Measurements from ENCODE around the gene ZBTB20.

ZBTB20 gene

GRCh38 chr3:114756506-114757279 lies 390.4 kb downstream of the ZBTB20 start:
- no peak for DNase-seq

DNA sequence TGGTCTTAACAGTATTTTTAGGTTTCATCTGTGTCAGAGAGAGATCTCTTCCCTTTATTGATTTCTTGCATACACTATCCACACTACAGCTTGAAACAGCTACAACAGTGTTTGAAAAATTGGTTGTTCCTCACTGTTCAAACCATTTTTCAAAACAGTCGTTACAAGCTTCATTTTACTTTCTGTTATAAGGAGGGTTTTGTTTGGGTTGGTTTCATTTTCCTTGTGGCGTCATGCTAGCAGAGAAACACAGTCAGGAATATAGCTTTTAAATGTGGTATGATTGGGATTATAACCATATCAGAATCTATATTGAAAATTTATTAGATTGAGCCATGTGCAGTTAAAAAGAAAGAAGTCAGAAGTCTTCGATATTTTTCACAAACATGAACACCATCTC lies 400.6 kb downstream of the ZBTB20 start:
- DNase-seq: no peak

GRCh38 chr3:114745322-114746240 lies 401.5 kb downstream of the ZBTB20 start:
- DNase-seq: no peak

DNA sequence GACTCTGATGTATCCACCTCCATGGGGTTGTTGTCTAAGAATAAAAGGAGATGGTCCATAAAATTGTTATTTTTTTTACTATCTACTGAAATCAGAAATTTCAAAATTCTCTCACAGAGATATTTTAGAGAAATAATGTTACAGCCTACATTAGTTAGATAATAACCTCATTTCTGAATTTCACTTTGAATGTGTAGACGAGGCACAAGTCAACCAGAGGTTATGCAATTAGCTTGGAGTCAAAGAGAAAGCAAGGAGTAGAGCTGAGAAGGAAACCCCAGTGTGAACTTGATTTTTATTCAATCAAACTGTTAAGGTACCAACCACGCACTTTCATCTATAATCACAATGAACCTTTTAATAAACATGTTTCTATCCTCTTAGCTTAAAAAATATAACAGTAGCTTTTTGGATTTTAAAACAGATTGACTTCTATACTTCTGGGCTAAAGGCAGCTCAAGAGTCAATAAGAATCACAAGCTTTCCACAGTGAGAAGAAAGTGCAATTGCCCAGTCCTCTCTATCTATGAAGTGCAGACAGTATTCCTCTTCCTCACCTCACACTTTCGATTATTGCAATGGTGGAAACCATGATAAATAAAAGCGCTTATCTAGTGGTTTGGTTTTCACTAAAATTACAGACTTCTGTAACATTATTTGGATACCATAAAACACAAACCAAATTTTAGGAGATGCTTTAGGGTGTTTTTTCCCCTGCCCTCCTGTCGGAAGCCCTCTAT lies 403.2 kb downstream of the ZBTB20 start:
- no peak for DNase-seq

GRCh38 chr3:114741066-114741465 lies 406.0 kb downstream of the ZBTB20 start:
- DNase-seq: no peak

DNA sequence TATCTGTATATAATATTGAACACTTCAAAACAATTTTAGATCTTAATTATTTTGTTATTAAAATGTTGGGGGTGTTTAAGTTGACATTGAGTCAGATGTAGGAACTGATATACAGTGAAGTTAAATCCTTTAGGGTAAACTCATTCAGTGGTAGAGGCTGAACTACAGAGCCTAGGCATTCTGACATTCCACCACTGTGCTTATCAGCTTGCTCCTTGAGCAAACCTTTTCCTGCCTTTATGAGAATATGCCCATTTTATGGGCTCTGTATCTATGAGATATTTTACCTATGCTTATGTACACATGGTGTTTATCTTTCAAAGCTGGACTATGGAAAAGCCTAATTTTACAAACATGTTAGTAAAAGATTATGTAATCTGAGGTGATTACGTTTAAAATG lies 407.5 kb downstream of the ZBTB20 start:
- DNase-seq: no peak

GRCh38 chr3:114732353-114732752 lies 414.7 kb downstream of the ZBTB20 start:
- DNase-seq: no peak

DNA sequence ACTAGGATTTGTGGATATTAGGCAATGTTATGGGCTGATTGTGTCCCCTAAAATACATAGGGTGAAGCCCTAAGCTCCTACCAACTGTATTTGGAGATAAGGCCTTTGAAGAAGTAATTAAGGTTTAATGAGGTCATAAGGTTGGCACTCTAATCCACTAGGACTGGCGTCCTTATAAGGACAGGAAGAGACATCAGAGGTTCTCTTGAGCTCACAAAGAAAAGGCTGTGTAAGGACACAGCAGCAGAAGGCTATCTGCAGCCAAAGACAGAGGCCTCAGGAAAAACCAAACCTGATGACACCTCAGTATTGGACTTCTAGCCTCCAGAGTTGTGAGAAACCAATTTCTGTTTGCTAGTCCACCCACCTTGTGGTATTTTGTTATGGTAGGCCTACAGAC lies 416.7 kb downstream of the ZBTB20 start:
- no peak for DNase-seq

DNA sequence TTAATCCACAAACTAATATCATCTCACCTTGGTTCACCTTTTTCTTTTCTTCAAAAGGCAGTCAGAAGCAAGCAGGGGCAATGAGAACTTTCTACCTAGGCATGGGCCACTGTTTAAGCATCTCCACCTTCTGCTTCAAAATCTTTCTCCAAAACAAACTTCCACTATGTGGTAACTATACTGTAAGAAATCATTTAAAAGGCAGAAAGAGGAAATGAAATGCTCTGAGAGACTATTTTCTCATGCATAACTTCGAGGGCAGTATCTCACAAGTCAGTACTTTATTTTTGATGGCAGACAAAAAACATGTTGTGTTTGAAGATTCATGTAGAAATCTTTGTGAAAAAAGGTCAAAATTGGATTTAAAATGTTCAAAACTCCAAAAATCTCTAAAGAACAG lies 419.7 kb downstream of the ZBTB20 start:
- no peak for DNase-seq

GRCh38 chr3:114725966-114726365 lies 421.1 kb downstream of the ZBTB20 start:
- DNase-seq: no peak

GRCh38 chr3:114722530-114722929 lies 424.6 kb downstream of the ZBTB20 start:
- DNase-seq: no peak

GRCh38 chr3:114721864-114722263 lies 425.2 kb downstream of the ZBTB20 start:
- DNase-seq: no peak

GRCh38 chr3:114721209-114721608 lies 425.9 kb downstream of the ZBTB20 start:
- DNase-seq: no peak

DNA sequence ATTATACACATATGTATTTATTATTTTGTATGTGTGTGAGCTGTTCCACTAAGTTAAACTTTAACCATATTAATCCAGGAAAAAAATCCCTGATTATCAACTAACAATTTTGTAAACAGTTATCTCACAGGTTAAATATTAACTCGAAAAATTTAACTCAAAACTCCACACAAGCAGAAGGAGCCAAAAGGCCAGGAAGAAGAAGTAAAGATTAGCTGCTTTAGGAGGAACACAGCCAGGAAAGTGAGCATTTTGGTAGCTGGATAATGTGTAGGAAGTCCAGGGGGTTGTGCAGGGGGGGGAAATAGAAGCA lies 428.2 kb downstream of the ZBTB20 start:
- DNase-seq: no peak

- DNase-seq: no peak
These were observed 428.8 kb downstream of the ZBTB20 start for GRCh38 chr3:114718071-114718897.

DNA sequence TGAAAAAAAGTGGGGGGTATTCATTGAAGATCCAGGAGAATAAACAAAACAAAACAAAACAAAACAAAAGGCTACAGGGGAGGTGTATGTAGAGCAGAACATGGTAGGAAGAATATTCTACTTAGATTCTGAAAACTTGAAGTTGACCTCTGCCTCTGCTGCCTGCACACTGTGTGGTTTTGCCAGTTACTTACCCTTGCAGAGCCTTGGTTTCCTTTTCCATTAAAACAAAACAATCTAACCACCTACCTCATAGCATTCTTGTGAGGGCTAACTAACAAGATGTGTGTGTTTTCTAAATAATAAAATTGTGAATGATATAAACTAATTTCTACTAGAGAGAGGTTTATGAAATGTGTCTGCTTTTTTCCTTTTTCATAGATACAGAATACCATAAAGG lies 430.2 kb downstream of the ZBTB20 start:
- DNase-seq: no peak

GRCh38 chr3:114716126-114716525 lies 431.0 kb downstream of the ZBTB20 start:
- DNase-seq: no peak

- no peak for DNase-seq
These were observed 432.1 kb downstream of the ZBTB20 start for GRCh38 chr3:114714957-114715460.

- DNase-seq: no peak
These were observed 432.9 kb downstream of the ZBTB20 start for GRCh38 chr3:114714237-114714636.

GRCh38 chr3:114712728-114713492 lies 434.2 kb downstream of the ZBTB20 start:
- no peak for DNase-seq

DNA sequence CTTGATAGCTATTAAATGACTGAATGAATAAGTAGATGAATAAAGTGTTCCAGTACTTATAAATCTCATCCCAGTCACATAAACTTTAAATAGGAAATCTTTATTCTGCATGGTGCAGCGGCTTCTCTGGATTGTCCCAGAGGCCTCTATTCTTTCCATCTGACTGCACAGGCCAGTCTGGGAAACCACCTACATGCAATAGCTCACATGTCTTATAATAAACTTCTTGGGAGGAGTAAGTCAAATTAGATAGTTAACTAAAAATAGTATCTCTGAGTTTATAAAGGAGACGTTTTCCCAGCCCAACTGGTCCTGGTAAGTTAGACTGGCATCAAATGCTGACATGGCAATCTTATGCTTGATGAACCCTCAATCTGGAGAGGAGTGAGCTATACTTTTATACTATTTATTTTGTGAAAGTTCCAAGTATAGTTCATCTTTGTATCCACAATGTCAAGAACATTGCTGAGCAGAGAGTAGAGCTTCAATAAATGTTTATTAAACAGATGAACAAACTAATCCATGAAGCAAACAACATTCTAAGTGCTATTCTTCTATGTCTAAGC lies 435.7 kb downstream of the ZBTB20 start:
- no peak for DNase-seq

All from activated naive CD4-positive, alpha-beta T cell treated with Interleukin-2 at 50 U/mL for 16 hours (primary cell).